H9 (cell line): ENCODE data around the gene SENP8. TPM values are rescaled to one million over a fixed set of nuclear protein-coding genes. Genes with fewer than 3 reads are reported as not detected.

Experiments
- DNase-seq: peaks from one replicate; pipeline ENCODE4 v3.0.0-alpha.2; 2017
- H2AFZ ChIP-seq: one replicate; pipeline ENCODE4 v1.6.1; 2013; ENCODE audit warnings: mild to moderate bottlenecking, low read length, control low read depth, moderate library complexity
- H2AK5ac ChIP-seq: 2 replicates; pipeline ENCODE4 v1.6.1; 2013; ENCODE audit warnings: low read length, control low read depth, mixed read lengths; ENCODE audit not compliant: insufficient read length
- H2BK120ac ChIP-seq: one replicate; pipeline ENCODE4 v1.6.1; 2013; ENCODE audit warnings: low read depth, mild to moderate bottlenecking, low read length, control low read depth, inconsistent platforms; ENCODE audit not compliant: poor library complexity, severe bottlenecking
- H2BK12ac ChIP-seq: 2 replicates; pipeline ENCODE4 v1.6.1; 2013; ENCODE audit warnings: low read length, control low read depth, mixed read lengths, low read depth; ENCODE audit not compliant: insufficient read length
- H2BK15ac ChIP-seq: 2 replicates; pipeline ENCODE4 v1.6.1; 2013; ENCODE audit warnings: low read depth, low read length, control low read depth
- H2BK20ac ChIP-seq: one replicate; pipeline ENCODE4 v1.6.1; 2013; ENCODE audit warnings: low read depth, mild to moderate bottlenecking, low read length, control low read depth, inconsistent platforms; ENCODE audit not compliant: poor library complexity, severe bottlenecking
- H2BK5ac ChIP-seq: 2 replicates; pipeline ENCODE4 v1.6.1; 2013; ENCODE audit warnings: low read length, control low read depth, mixed read lengths; ENCODE audit not compliant: insufficient read length
- H3K14ac ChIP-seq: 2 replicates; pipeline ENCODE4 v1.6.1; 2013; ENCODE audit warnings: low read length, control low read depth; ENCODE audit not compliant: insufficient read depth
- H3K18ac ChIP-seq: 2 replicates; pipeline ENCODE4 v1.6.1; 2013; ENCODE audit warnings: low read depth, mild to moderate bottlenecking, mixed read lengths, low read length, control low read depth; ENCODE audit not compliant: insufficient read length
- H3K23ac ChIP-seq: 2 replicates; pipeline ENCODE4 v1.6.1; 2013; ENCODE audit warnings: low read length, control low read depth, mixed read lengths, low read depth; ENCODE audit not compliant: insufficient read length
- H3K23me2 ChIP-seq: 2 replicates; pipeline ENCODE4 v1.6.1; 2013; ENCODE audit warnings: low read depth, mild to moderate bottlenecking, mixed read lengths, low read length, control low read depth; ENCODE audit not compliant: insufficient read length, poor library complexity, severe bottlenecking
- H3K27ac ChIP-seq: 2 replicates; pipeline ENCODE4 v1.5.1; 2013; ENCODE audit warnings: low read length, control low read depth, mixed read lengths, low read depth; ENCODE audit not compliant: insufficient read length
- H3K27me3 ChIP-seq: 2 replicates; pipeline ENCODE4 v1.6.1; 2013; ENCODE audit warnings: low read length, control low read depth, inconsistent platforms; ENCODE audit not compliant: insufficient read depth
- H3K4ac ChIP-seq: 2 replicates; pipeline ENCODE4 v1.6.1; 2013; ENCODE audit warnings: low read depth, mild to moderate bottlenecking, control low read depth, inconsistent platforms, low read length, moderate library complexity
- H3K4me1 ChIP-seq: 2 replicates; pipeline ENCODE4 v1.6.1; 2013; ENCODE audit warnings: low read length, control low read depth, inconsistent platforms; ENCODE audit not compliant: insufficient read depth
- H3K4me2 ChIP-seq: 2 replicates; pipeline ENCODE4 v1.6.1; 2013; ENCODE audit warnings: low read length, control low read depth, mixed read lengths; ENCODE audit not compliant: insufficient read length, insufficient read depth
- H3K56ac ChIP-seq: 2 replicates; pipeline ENCODE4 v1.6.1; 2013; ENCODE audit warnings: low read depth, mild to moderate bottlenecking, mixed read lengths, low read length, control low read depth; ENCODE audit not compliant: insufficient read length
- H3K79me1 ChIP-seq: 2 replicates; pipeline ENCODE4 v1.6.1; 2013; ENCODE audit warnings: low read depth, mild to moderate bottlenecking, moderate library complexity, low read length, control low read depth, inconsistent platforms; ENCODE audit not compliant: insufficient read depth, poor library complexity, severe bottlenecking
- H3K79me2 ChIP-seq: 2 replicates; pipeline ENCODE4 v1.6.1; 2013; ENCODE audit warnings: low read length, control low read depth, inconsistent platforms; ENCODE audit not compliant: insufficient read depth
- H3K9ac ChIP-seq: 2 replicates; pipeline ENCODE4 v1.6.1; 2013; ENCODE audit warnings: low read length, control low read depth, mixed read lengths; ENCODE audit not compliant: insufficient read length; ENCODE audit errors: extremely low read depth
- H3K9me3 ChIP-seq: one replicate; pipeline ENCODE4 v1.6.1; 2013; ENCODE audit warnings: low read depth, low read length, inconsistent platforms; ENCODE audit not compliant: control insufficient read depth
- H3T11ph ChIP-seq: one replicate; pipeline ENCODE4 v1.6.1; 2013; ENCODE audit warnings: mild to moderate bottlenecking, low read length, control low read depth, inconsistent platforms
- H4K20me1 ChIP-seq: one replicate; pipeline ENCODE4 v1.6.1; 2013; ENCODE audit not compliant: control insufficient read depth, insufficient read length, insufficient read depth
- H4K5ac ChIP-seq: 2 replicates; pipeline ENCODE4 v1.6.1; 2013; ENCODE audit warnings: low read depth, mild to moderate bottlenecking, mixed read lengths, low read length, control low read depth; ENCODE audit not compliant: insufficient read length
- H4K8ac ChIP-seq: replicated peaks from 2 replicates; pipeline ENCODE4 v1.6.1; 2013; ENCODE audit warnings: low read length, control low read depth, mixed read lengths, low read depth; ENCODE audit not compliant: insufficient read length
- H4K91ac ChIP-seq: 2 replicates; pipeline ENCODE4 v1.6.1; 2013; ENCODE audit warnings: low read depth, mild to moderate bottlenecking, moderate library complexity, mixed read lengths, low read length, control low read depth; ENCODE audit not compliant: insufficient read length
- H3K27ac Mint-ChIP-seq, 3 experiments: 2 replicates in 2 of 3; 3 replicates in 1 of 3; pipeline ENCODE4 v1.8.0; 2020 to 2021; ENCODE audit warnings: mixed read lengths in 3 of 3, mild to moderate bottlenecking in 1 of 3, moderate library complexity in 1 of 3
- H3K27me3 Mint-ChIP-seq: 2 replicates; pipeline ENCODE4 v1.8.0; 2021; ENCODE audit warnings: low read depth, mild to moderate bottlenecking, moderate library complexity, mixed read lengths
- H3K36me3 Mint-ChIP-seq, 3 experiments: 2 replicates in 2 of 3; 3 replicates in 1 of 3; pipeline ENCODE4 v1.8.0; 2020 to 2021; ENCODE audit warnings: low read depth in 3 of 3, mixed read lengths in 3 of 3; ENCODE audit not compliant: insufficient read depth in 1 of 3
- H3K4me1 Mint-ChIP-seq, 2 experiments: 2 replicates each; pipeline ENCODE4 v1.8.0; 2020; ENCODE audit warnings: mixed read lengths in 2 of 2
- H3K4me3 Mint-ChIP-seq, 2 experiments: 2 replicates in 1 of 2; 3 replicates in 1 of 2; pipeline ENCODE4 v1.8.0; 2020 to 2021; ENCODE audit warnings: mild to moderate bottlenecking in 2 of 2, mixed read lengths in 2 of 2, moderate library complexity in 1 of 2
- H3K9me3 Mint-ChIP-seq, 2 experiments: 2 replicates in 1 of 2; 3 replicates in 1 of 2; pipeline ENCODE4 v1.8.0; 2020; ENCODE audit warnings: mild to moderate bottlenecking in 2 of 2, mixed read lengths in 2 of 2, moderate library complexity in 1 of 2
- CTCF ChIP-seq: fragments of 200-600 bp; sonication (generic); conservative IDR thresholded peaks from 3 replicates; pipeline ENCODE4 v1.8.0; 2021; ENCODE audit warnings: antibody characterized with exemption, mild to moderate bottlenecking
- total RNA-seq: library from RNA; stranded (reverse); gene quantifications from 2 replicates; pipeline ENCODE4 v1.2.1, GENCODE V29; 2021

The SENP8 gene
- total RNA-seq, 1 experiment from 2014 or later = 4.8 TPM

GRCh38 chr15:72098040-72098439 lies 20.2 kb upstream of the SENP8 start:
- Histone ChIP-seq H3K9ac (no peak overlapping the region), H3K4ac (no peak overlapping the region), H2AK5ac (no peak overlapping the region), H3K27me3 (no peaks in the 10 kb centered on the region), H3T11ph (no peak overlapping the region), H3K18ac (no peak overlapping the region), H2BK120ac (no peak overlapping the region), H2BK5ac (no peak overlapping the region), H4K20me1 (no peaks in the 10 kb centered on the region), H2AFZ (no peak overlapping the region), H3K27ac (no peak overlapping the region), H3K14ac (no peak overlapping the region), H2BK15ac (no peak overlapping the region), H3K79me1 (no peaks in the 10 kb centered on the region), H3K4me1 (no peaks in the 10 kb centered on the region), H3K4me2 (no peak overlapping the region), H4K91ac (no peak overlapping the region), H3K23me2 (no peaks in the 10 kb centered on the region), H4K5ac (no peak overlapping the region), H3K79me2 (peaks cover 2% of the 10 kb centered on the region; the same call in 1 of the 2 replicates), H4K8ac (no peak overlapping the region), H3K56ac (no peak overlapping the region), H3K23ac (no peak overlapping the region), H2BK12ac (no peak overlapping the region), H3K9me3 (no peaks in the 10 kb centered on the region), H2BK20ac (no peak overlapping the region)
- peaks cover 0 to 10% (median 7%) of the 10 kb centered on the region in 3 experiments; a peak in 4 of 7 replicates for H3K36me3 Mint-ChIP-seq
- peaks cover 2 to 7% of the 10 kb centered on the region in 2 experiments; a peak in 4 of 5 replicates for H3K9me3 Mint-ChIP-seq
- TF ChIP-seq CTCF = no peak
- H3K4me1 Mint-ChIP-seq = peaks cover 2% of the 10 kb centered on the region in 2 experiments; a peak in 1 of 4 replicates
- no peak overlapping the region for H3K4me3 Mint-ChIP-seq
- DNase-seq = no peak
- H3K27ac Mint-ChIP-seq = no peak overlapping the region
- H3K27me3 Mint-ChIP-seq = no peaks in the 10 kb centered on the region
